HG03097 (cell line): ENCODE results near the gene ZBTB7B.

Source experiments
- ATAC-seq: cut with Tn5 transposase; IDR thresholded peaks from one replicate; pipeline ENCODE4 v1.9.1; 2021; ENCODE audit not compliant: unreplicated experiment, low FRiP score

ZBTB7B gene

GRCh38 chr1:155002464-155003226, at the start of gene ZBTB7B:
Gene ZBTB7B (plus strand): TSS chr1:155002802. CDS start chr1:155014661, 11,859 bp downstream.
- ATAC-seq, result no peak

DNA sequence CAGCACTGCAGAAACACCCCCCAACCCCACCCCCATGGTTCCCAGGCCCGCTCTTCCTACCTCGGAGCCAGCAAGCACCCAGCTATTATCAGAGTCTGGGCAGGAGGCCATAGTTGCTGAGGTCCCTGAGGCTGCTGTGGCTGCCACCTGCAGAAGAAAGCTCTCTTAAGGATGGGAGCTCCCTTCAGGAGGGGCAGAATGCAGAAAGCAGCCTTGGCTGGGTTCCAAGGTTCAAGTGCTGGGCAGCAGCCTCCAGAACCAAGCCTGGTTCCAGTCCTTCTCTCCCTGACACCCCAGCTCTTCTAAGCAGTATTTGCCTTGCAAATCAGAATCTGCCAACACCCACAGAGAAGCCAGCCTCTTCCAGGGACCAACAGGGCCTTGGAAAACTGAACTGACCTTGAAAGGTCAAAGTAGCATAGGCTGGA, 49.0 kb upstream of the ZBTB7B start:
- no peak for ATAC-seq

- ATAC-seq, result no peak
Observed at GRCh38 chr1:154954541-154954940, 48.1 kb upstream of the ZBTB7B start.

DNA sequence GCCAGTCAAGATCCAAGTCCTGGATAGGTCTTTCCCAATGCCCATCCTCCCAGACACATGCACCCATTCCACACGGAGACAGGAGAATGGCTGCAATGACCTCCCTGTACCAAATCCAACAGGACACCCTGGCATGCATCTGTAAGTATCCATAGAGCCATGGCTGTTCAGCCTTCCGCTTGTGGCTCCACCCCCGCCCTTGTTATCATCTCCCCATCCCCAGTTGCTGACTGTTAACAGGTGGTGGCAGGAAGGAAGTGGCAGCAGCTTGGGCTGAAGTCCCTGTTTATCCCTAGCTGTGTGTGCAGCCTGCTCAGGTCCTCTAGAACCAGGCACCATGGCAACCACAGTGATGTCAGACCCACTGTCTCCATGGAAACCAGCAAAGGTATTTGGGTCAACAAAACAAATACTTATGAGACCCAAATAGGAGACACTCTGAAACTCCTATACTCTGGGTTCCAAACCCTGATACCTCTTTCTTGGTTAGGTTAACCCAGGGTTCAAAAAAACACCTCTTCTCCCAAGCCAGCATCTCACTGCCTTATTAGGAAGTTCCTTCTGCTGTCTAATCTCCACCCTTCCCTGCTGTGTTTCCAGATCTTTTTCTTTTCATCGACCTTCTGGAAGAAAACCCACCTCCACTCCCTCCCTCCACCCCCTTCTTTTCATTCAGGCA, 47.4 kb upstream of the ZBTB7B start:
- peak; percentile 50 for ATAC-seq

DNA sequence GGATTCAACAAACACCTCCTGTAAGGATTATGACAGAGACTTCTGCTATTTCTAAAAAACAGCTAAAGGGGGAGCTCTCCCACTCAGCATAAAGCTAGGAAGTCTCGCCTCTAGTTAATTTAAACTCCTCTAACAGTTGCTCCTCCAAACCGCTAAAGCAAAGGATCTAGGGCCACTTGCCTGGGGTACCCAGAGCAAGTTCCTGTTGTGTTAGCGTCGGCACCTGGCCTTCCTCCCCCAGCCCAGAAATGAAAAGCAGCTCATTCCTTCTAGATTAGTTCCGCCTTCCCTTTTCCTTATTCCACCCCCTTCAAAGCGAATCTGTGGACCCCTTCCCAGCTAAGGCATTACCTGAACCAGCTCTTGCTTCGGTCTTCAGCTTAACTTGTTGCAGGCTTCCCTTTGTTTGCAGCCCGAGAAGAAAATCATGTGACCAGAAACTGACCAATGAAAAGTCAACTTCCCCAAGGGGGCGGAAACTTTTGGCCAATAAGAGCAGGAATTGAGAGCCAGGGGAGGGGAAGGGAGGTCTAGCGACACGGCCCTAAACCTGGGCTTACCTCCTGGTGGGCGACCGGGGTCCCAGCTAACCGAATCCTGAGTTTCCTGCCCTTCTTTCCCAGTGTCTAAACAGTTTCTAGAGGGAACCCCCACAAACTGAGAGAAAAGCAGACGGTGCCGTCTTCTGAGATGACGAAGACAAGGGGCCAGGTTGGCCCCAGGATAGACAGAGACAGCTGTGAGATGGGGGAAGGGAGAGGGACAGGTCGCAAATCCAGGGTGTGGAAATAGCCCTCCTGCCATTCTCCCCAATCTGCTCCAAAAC, 46.7 kb upstream of the ZBTB7B start, which contains the start of gene PBXIP1:
Gene PBXIP1, minus strand, starts transcription at position 382 of the 826 bp plus-strand sequence. CDS start 2,378 bp downstream, outside the sequence.
- ATAC-seq, result peak; percentile 49

- ATAC-seq, result no peak
Observed at GRCh38 chr1:154956544-154956941, 46.1 kb upstream of the ZBTB7B start.

DNA sequence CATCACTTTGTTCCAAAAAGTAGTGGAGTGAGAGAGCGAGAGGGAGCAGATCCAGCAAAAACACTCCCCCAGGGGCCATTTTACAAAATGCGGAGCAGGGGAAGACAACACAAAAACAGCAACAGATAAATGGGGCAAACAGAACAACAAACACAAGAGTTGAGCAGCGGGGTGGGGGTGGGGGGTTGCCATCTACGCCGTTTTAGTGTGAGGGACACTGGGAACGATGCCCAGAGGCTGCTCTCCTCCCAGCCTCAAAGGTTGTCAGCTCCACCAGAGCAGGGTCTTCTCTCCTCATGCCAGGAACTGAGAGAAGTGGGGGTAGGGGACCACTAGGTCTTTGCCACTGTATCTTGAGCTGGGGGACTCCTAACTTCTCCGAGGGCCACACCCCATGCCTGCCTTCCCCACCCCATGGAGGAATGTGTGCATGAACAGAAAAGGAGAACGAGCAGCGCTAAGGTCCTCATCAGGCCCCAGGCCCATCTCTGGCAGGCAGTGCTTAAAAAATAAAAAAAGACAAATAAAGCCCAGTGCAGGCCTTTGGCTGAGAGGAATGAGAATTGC, 45.4 kb upstream of the ZBTB7B start:
- ATAC-seq, result no peak

GRCh38 chr1:154958036-154958435, 44.6 kb upstream of the ZBTB7B start:
- no peak for ATAC-seq

DNA sequence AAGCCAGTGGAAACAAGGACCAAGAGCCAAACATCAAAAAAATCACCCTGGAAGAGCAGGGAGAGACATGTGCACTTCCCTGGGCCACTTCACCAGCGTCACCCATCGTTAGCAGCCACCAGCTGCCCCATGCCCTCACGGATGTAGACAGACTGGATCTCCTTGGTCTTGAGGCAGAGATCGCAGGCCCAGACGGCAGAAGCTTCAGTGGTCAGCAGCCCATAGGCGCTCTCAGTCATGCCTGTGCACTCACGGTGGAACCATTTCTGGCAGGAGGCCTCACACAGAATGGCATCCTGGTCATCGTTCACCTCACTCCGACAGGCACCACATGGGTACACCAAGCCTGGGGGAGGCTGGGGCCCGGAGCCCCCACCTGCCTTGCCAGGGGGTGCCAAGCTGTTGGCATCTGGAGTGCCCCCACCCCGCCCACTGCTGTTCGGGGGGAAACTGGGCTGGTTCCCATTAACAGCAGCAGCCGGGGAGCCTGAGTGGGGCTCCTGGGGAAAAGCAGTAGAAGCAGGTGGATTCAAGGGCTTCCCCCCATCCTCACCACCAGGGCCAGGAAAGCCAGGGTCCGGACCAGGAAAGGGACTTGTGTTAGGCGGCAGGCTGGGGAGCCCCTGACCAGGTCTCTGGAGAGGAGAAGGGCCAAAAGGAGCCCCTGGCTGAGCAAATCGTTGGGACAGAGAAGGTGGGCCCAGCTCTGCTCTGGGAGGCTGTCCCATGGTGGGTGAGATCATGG, 43.7 kb upstream of the ZBTB7B start:
- no peak for ATAC-seq

DNA sequence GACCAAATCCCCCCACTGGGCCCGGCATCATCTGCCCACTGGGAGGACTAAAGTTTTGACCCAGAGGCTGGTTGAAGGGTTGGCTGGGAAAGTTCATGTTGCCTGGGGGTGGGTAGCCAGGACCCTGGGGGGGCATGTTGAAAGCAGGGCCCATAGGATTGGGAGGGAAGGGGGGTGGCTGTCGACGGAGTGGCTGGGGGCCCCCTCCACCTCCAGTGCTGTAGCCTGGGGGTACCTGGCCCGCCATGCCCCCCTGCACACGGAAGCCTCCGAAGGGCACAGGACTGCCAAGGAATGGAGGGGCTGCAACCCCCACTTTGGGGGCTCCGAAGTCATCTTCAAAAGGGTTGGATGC, 43.2 kb upstream of the ZBTB7B start:
- ATAC-seq, result no peak

- ATAC-seq, result no peak
Observed at GRCh38 chr1:154960446-154961136, 42.0 kb upstream of the ZBTB7B start.

GRCh38 chr1:154961207-154962155, 41.1 kb upstream of the ZBTB7B start, which contains the start of gene PYGO2:
Gene PYGO2 (minus strand): TSS chr1:154961782. CDS start chr1:154961576, 206 bp downstream.
- ATAC-seq, result peak; percentile 51

- peak; percentile 3 for ATAC-seq
Observed at GRCh38 chr1:154962156-154962749, 40.3 kb upstream of the ZBTB7B start.

GRCh38 chr1:154962795-154963330, 39.7 kb upstream of the ZBTB7B start:
- no peak for ATAC-seq

DNA sequence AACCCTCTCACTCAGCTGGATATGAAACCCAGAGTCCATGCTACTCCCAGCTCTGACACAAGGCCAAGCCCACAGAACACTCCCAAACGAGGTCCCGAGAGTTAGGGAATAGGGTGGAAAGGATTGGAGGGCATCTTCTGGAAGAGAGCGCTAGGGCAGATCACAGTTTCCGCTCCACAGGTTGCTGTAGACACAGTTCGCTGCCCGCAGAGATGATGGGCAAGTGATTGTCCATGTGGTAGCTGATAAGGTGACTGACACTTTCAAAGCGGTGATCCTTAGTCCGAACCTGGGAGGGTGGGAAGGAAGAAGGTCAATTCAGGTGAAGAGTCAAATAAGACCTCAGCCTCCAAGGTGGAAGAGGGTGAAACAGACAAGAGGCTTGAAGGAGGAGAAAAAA, 39.0 kb upstream of the ZBTB7B start:
- ATAC-seq, result no peak

- ATAC-seq, result no peak
Observed at GRCh38 chr1:154964359-154964758, 38.2 kb upstream of the ZBTB7B start.

DNA sequence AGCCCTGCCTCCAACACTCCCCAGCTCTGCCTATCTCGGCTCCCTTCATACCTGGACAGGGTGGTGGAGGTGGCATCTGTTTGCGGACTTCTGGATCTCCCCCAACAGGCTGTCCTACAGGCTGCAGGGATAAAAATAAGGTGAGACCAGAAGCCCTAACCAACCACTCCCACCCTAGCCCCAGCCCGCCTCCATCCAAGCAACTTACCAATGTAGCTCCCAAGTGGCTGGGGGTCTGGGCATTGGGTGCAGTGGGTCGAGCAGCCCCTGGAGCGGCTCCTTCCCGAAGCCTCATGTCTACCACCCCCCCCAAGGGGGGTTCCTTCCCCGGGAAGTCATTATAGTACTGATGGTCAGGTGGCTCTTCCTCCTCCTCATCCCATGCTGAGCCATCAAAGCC, 36.5 kb upstream of the ZBTB7B start:
- no peak for ATAC-seq
